Type B pancreatic cell (in vitro differentiated cells): ENCODE results near the gene PSMB8. TPM values are rescaled to one million over a fixed set of nuclear protein-coding genes. Genes with fewer than 3 reads are reported as not detected.
"Not testable (repeated sequence)": the region's sequence is repeated elsewhere in the genome, so short reads cannot be mapped to it uniquely, and the experiment has no call there.

Source experiments
- DNase-seq: peaks from one replicate; pipeline ENCODE4 v3.0.0; 2021; ENCODE audit warnings: mixed read lengths; ENCODE audit not compliant: unreplicated experiment; ENCODE audit errors: extremely low spot score
- H3K27ac Mint-ChIP-seq: 2 replicates; pipeline ENCODE4 v1.8.0; 2021; ENCODE audit warnings: mild to moderate bottlenecking, mixed read lengths
- H3K27me3 Mint-ChIP-seq: 2 replicates; pipeline ENCODE4 v1.8.0; 2021; ENCODE audit warnings: mixed read lengths
- H3K36me3 Mint-ChIP-seq: 2 replicates; pipeline ENCODE4 v1.8.0; 2021; ENCODE audit warnings: mixed read lengths
- H3K4me1 Mint-ChIP-seq: one replicate; pipeline ENCODE4 v1.8.0; 2021; ENCODE audit warnings: mixed read lengths; ENCODE audit not compliant: unreplicated experiment
- H3K4me3 Mint-ChIP-seq: 2 replicates; pipeline ENCODE4 v1.8.0; 2021; ENCODE audit warnings: mild to moderate bottlenecking, mixed read lengths
- H3K9me3 Mint-ChIP-seq: 2 replicates; pipeline ENCODE4 v1.8.0; 2021; ENCODE audit warnings: mixed read lengths
- CTCF ChIP-seq: fragments of 200-600 bp; sonication (generic); conservative IDR thresholded peaks from 2 replicates; pipeline ENCODE4 v1.5.0; 2021; ENCODE audit warnings: antibody characterized with exemption, mild to moderate bottlenecking
- total RNA-seq: library from RNA; stranded (reverse); gene quantifications from 2 replicates; pipeline ENCODE4 v1.2.1, GENCODE V29; 2021; ENCODE audit warnings: low replicate concordance

PSMB8 gene
- total RNA-seq, 1 donor from 2014 or later = 17.3 TPM

GRCh38 chr6:32809171-32809570 lies 34.7 kb downstream of the PSMB8 start:
- H3K4me3 Mint-ChIP-seq = no peak overlapping the region
- H3K4me1 Mint-ChIP-seq = no peaks in the 10 kb centered on the region
- TF ChIP-seq CTCF = no peak
- H3K27me3 Mint-ChIP-seq = peaks cover 48% of the 10 kb centered on the region
- H3K27ac Mint-ChIP-seq = no peak overlapping the region
- no peak for DNase-seq
- no peaks in the 10 kb centered on the region for H3K9me3 Mint-ChIP-seq
- H3K36me3 Mint-ChIP-seq = no peaks in the 10 kb centered on the region

- Mint-ChIP-seq H3K4me3 (no peak overlapping the region), H3K27me3 (peaks cover 54% of the 10 kb centered on the region), H3K27ac (no peak overlapping the region), H3K36me3 (no peaks in the 10 kb centered on the region), H3K4me1 (no peaks in the 10 kb centered on the region), H3K9me3 (no peaks in the 10 kb centered on the region)
- TF ChIP-seq CTCF = no peak
- DNase-seq = no peak
These were observed 36.7 kb downstream of the PSMB8 start for GRCh38 chr6:32807020-32807580.

- not testable (repeated sequence) for H3K4me3 Mint-ChIP-seq
- peaks cover 65% of the 10 kb centered on the region for H3K27me3 Mint-ChIP-seq
These were observed 38.4 kb downstream of the PSMB8 start for GRCh38 chr6:32805404-32805803.

GRCh38 chr6:32803416-32803815 lies 40.4 kb downstream of the PSMB8 start:
- H3K4me3 Mint-ChIP-seq = no peak overlapping the region
- peaks cover 76% of the 10 kb centered on the region for H3K27me3 Mint-ChIP-seq
- H3K36me3 Mint-ChIP-seq = no peaks in the 10 kb centered on the region
- H3K4me1 Mint-ChIP-seq = no peaks in the 10 kb centered on the region
- H3K9me3 Mint-ChIP-seq = peaks cover 5% of the 10 kb centered on the region
- no peak overlapping the region for H3K27ac Mint-ChIP-seq
- TF ChIP-seq CTCF = no peak
- DNase-seq = no peak

More at GRCh38 chr6:32805404-32805803, 38.4 kb downstream of the PSMB8 start:
- H3K36me3 Mint-ChIP-seq, H3K9me3 Mint-ChIP-seq, DNase-seq, H3K4me1 Mint-ChIP-seq, H3K27ac Mint-ChIP-seq: not testable (repeated sequence)

- H3K27ac Mint-ChIP-seq = no peak overlapping the region
- no peaks in the 10 kb centered on the region for H3K36me3 Mint-ChIP-seq
- peaks cover 84% of the 10 kb centered on the region for H3K27me3 Mint-ChIP-seq
- H3K9me3 Mint-ChIP-seq = peaks cover 5% of the 10 kb centered on the region
- TF ChIP-seq CTCF = no peak
- H3K4me3 Mint-ChIP-seq = no peak overlapping the region
- no peak for DNase-seq
- no peaks in the 10 kb centered on the region for H3K4me1 Mint-ChIP-seq
These were observed 44.1 kb downstream of the PSMB8 start for GRCh38 chr6:32799740-32800139.

- Mint-ChIP-seq H3K4me3 (no peak overlapping the region), H3K9me3 (peaks cover 5% of the 10 kb centered on the region), H3K27ac (no peak overlapping the region), H3K36me3 (no peaks in the 10 kb centered on the region), H3K4me1 (no peaks in the 10 kb centered on the region), H3K27me3 (peaks cover 84% of the 10 kb centered on the region)
- DNase-seq = no peak
- no peak for TF ChIP-seq CTCF
These were observed 44.7 kb downstream of the PSMB8 start for GRCh38 chr6:32799168-32799567.
